GM21723 (cell line): ENCODE measurements around the gene TCP11L1.
"Not testable (repeated sequence)": the region's sequence is repeated elsewhere in the genome, so short reads cannot be mapped to it uniquely, and the experiment has no call there.

Experiments used
- ATAC-seq: cut with Tn5 transposase; IDR thresholded peaks from one replicate; pipeline ENCODE4 v1.9.1; 2021; ENCODE audit warnings: mild to moderate bottlenecking, moderate library complexity; ENCODE audit not compliant: unreplicated experiment

Gene TCP11L1

GRCh38 chr11:33064866-33065265 is 25.5 kb downstream of the TCP11L1 start:
- no peak for ATAC-seq

- ATAC-seq, result peak; percentile 63
These were observed 26.2 kb downstream of the TCP11L1 start for GRCh38 chr11:33065445-33066178.

GRCh38 chr11:33067294-33067693 is 27.9 kb downstream of the TCP11L1 start:
- ATAC-seq, result no peak

- ATAC-seq, result no peak
These were observed 29.4 kb downstream of the TCP11L1 start for GRCh38 chr11:33068611-33069340.

GRCh38 chr11:33072465-33072864 is 33.1 kb downstream of the TCP11L1 start:
- no peak for ATAC-seq

GRCh38 chr11:33083918-33084317 is 44.5 kb downstream of the TCP11L1 start:
- no peak for ATAC-seq

GRCh38 chr11:33086017-33086416 is 46.6 kb downstream of the TCP11L1 start:
- ATAC-seq, result no peak

GRCh38 chr11:33089776-33090175 is 50.4 kb downstream of the TCP11L1 start:
- no peak for ATAC-seq

- ATAC-seq, result no peak
These were observed 54.8 kb downstream of the TCP11L1 start for GRCh38 chr11:33094157-33094556.

- no peak for ATAC-seq
These were observed 64.5 kb downstream of the TCP11L1 start for GRCh38 chr11:33103836-33104235.

GRCh38 chr11:33109294-33109895 is 70.0 kb downstream of the TCP11L1 start:
- no peak for ATAC-seq

- no peak for ATAC-seq
These were observed 70.7 kb downstream of the TCP11L1 start for GRCh38 chr11:33110083-33110482.

- no peak for ATAC-seq
These were observed 77.2 kb downstream of the TCP11L1 start for GRCh38 chr11:33116535-33116934.

- ATAC-seq, result not testable (repeated sequence)
These were observed 83.3 kb downstream of the TCP11L1 start for GRCh38 chr11:33122696-33123095.
